PC-9 (cell line): ENCODE results near the gene SPRY1. TPM values are rescaled to one million over a fixed set of nuclear protein-coding genes. Genes with fewer than 3 reads are reported as not detected.
A peak's percentile ranks its signal among the peaks of the same experiment; 100 is the strongest.

Experiments
- BruUV-seq: library from RNA; stranded (reverse); fragments of 400-500 nt; replicated peaks from 2 replicates; lab custom pipeline; 2021; lab: Mats Ljungman, UMichigan
- CTCF ChIA-PET: fragments of 300-600 bp; sonication (Branson Sonifier 250); formaldehyde crosslinking; loops from one replicate; lab custom pipeline; 2022; ENCODE audit warnings: antibody characterized with exemption; lab: Charles Lee
- POLR2A ChIA-PET: fragments of 300-600 bp; sonication (Branson Sonifier 250); formaldehyde crosslinking; loops from one replicate; lab custom pipeline; 2022; ENCODE audit warnings: antibody characterized with exemption; ENCODE audit not compliant: unreplicated experiment; lab: Charles Lee
- DNase-seq, 2 experiments: peaks; one replicate each; pipeline versions ENCODE4 v3.0.0 to v3.0.0-alpha.2; 2015 to 2022; ENCODE audit warnings: mixed read lengths in 1 of 2
- H2AFZ ChIP-seq: fragments of 200-600 bp; sonication (generic); 2 replicates; pipeline ENCODE4 v1.8.1; 2017; ENCODE audit warnings: antibody characterized with exemption
- H3F3A ChIP-seq: fragments of 200-600 bp; sonication (generic); 2 replicates; pipeline ENCODE4 v1.8.1; 2017; ENCODE audit warnings: antibody characterized with exemption, mild to moderate bottlenecking, low read depth; ENCODE audit not compliant: insufficient read depth
- H3K27ac ChIP-seq: fragments of 200-600 bp; sonication (generic); 2 replicates; pipeline ENCODE4 v1.6.1; 2016; ENCODE audit warnings: mixed run types
- H3K27me3 ChIP-seq: fragments of 200-600 bp; sonication (generic); 2 replicates; pipeline ENCODE4 v1.6.1; 2016; ENCODE audit warnings: low read depth, mixed run types; ENCODE audit not compliant: insufficient read depth
- H3K36me3 ChIP-seq: fragments of 200-600 bp; sonication (generic); 2 replicates; pipeline ENCODE4 v1.6.1; 2016; ENCODE audit warnings: low read depth, mixed run types
- H3K4me1 ChIP-seq: fragments of 200-600 bp; sonication (generic); replicated peaks from 2 replicates; pipeline ENCODE4 v1.6.1; 2016; ENCODE audit warnings: mixed run types; ENCODE audit not compliant: insufficient read depth
- H3K4me2 ChIP-seq: fragments of 200-600 bp; sonication (generic); 2 replicates; pipeline ENCODE4 v1.6.1; 2017; ENCODE audit warnings: mixed run types
- H3K4me3 ChIP-seq: fragments of 200-600 bp; sonication (generic); 2 replicates; pipeline ENCODE4 v1.6.1; 2016; ENCODE audit warnings: mixed run types
- H3K79me2 ChIP-seq: fragments of 200-600 bp; sonication (generic); 2 replicates; pipeline ENCODE4 v1.6.1; 2017; ENCODE audit warnings: low read depth, mixed run types
- H3K9me2 ChIP-seq: fragments of 200-600 bp; sonication (generic); 2 replicates; pipeline ENCODE4 v1.8.1; 2017; ENCODE audit warnings: mild to moderate bottlenecking; ENCODE audit not compliant: insufficient read depth
- H3K9me3 ChIP-seq: fragments of 200-600 bp; sonication (generic); 2 replicates; pipeline ENCODE4 v1.8.1; 2016; ENCODE audit warnings: low read depth; ENCODE audit not compliant: insufficient read depth
- H4K20me1 ChIP-seq: fragments of 200-600 bp; sonication (generic); 2 replicates; pipeline ENCODE4 v1.8.1; 2017; ENCODE audit not compliant: insufficient read depth
- EZH2 ChIP-seq: fragments of 200-600 bp; sonication (generic); IDR thresholded peaks from 2 replicates; pipeline ENCODE4 v1.8.0; 2017; ENCODE audit warnings: antibody characterized with exemption, low read depth
- intact Hi-C: fragments of 100-400 bp; cut with micrococcal nuclease; formaldehyde crosslinking; loops from one replicate; pipeline ENCODE4 v1.10.0; 2022; ENCODE audit not compliant: unreplicated experiment
- total RNA-seq: library from RNA; stranded (reverse); gene quantifications from 2 replicates; pipeline ENCODE4 v1.2.3, GENCODE V29; 2021
- TF ChIP-seq, protein P1 (sequence below): fragments of 200-600 bp; sonication (generic); conservative IDR thresholded peaks from 2 replicates; pipeline ENCODE4 v1.6.1; 2017; ENCODE audit warnings: mixed run types, antibody characterized with exemption, mild to moderate bottlenecking, moderate library complexity

The SPRY1 gene
- total RNA-seq, 1 experiment from 2014 or later: 13.1 TPM

DNA sequence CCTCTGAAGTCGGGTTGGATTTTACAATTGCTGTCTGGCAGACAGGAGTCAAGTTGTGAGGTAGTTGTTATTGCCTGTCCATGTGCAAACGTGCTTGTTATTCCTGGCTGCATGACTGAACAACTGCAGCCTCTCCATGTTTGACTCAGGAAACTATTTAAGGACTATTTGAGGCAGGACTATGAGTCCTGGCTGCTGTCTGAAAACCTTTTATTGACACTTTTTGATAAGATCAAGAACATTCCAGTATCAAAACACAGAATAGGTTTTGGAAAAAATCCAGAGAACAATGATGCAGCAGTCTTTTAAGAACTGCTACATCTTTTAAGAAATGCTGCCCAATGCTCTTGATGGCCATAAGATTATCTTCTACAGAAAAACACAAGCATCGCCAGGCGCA lies 10.0 kb upstream of the SPRY1 start:
- no peak overlapping the region for H3K4me2 ChIP-seq

DNA sequence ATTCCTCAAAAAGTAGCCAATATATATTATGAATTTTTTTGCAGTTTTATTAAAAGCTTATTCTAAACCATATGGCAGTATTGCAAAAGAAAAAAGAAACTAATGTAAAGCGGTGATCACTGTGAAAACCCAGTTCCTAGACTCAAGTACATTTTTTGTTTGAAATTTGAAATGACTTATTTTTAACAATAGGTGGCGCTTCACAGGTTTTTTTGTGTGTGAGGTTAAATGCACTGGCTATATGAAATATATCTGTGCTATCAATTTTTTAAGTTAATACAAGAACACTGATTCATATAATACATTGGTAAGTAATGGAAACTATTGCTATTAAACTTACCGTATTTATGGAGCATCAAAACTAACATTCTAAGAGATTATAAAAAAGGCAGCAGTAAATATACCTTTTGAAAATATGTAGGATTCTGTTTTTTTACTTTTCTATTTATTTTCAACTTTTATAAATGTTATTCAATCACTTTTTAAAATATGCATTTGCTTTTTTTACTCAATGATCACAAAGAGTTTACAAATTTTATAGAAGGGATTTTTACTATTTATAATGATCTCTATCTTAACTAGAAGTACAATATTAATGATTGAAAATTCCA lies 5.6 kb upstream of the SPRY1 start:
- Histone ChIP-seq H3K4me1 (peaks cover 4% of the 10 kb centered on the region), H4K20me1 (no peaks in the 10 kb centered on the region), H3K36me3 (no peaks in the 10 kb centered on the region), H3K9me2 (no peaks in the 10 kb centered on the region), H3K79me2 (no peaks in the 10 kb centered on the region), H3K27ac (no peak overlapping the region), H3K9me3 (no peaks in the 10 kb centered on the region), H3K27me3 (no peaks in the 10 kb centered on the region), H2AFZ (no peak overlapping the region), H3K4me2 (no peak overlapping the region), H3K4me3 (no peak overlapping the region), H3F3A (no peaks in the 10 kb centered on the region)
- intact Hi-C loops: loop anchor here (2.0 to 5.0 kb wide), 2 partner anchors 670 to 871 kb away; no protein-coding TSS in a partner anchor
- BruUV-seq: no TSS peak
- TF ChIP-seq, protein P1, sequence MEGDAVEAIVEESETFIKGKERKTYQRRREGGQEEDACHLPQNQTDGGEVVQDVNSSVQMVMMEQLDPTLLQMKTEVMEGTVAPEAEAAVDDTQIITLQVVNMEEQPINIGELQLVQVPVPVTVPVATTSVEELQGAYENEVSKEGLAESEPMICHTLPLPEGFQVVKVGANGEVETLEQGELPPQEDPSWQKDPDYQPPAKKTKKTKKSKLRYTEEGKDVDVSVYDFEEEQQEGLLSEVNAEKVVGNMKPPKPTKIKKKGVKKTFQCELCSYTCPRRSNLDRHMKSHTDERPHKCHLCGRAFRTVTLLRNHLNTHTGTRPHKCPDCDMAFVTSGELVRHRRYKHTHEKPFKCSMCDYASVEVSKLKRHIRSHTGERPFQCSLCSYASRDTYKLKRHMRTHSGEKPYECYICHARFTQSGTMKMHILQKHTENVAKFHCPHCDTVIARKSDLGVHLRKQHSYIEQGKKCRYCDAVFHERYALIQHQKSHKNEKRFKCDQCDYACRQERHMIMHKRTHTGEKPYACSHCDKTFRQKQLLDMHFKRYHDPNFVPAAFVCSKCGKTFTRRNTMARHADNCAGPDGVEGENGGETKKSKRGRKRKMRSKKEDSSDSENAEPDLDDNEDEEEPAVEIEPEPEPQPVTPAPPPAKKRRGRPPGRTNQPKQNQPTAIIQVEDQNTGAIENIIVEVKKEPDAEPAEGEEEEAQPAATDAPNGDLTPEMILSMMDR: peak; percentile 76
- no peak for TF ChIP-seq EZH2
- ChIA-PET CTCF (no interaction called here), POLR2A (no interaction called here)
- no peak for DNase-seq

More for the DNA sequence above, 10.0 kb upstream of the SPRY1 start:
- Histone ChIP-seq H3K27ac (no peak overlapping the region), H3K9me3 (no peaks in the 10 kb centered on the region), H3K4me3 (no peak overlapping the region), H3K27me3 (no peaks in the 10 kb centered on the region), H3F3A (no peaks in the 10 kb centered on the region), H3K36me3 (no peaks in the 10 kb centered on the region), H3K4me1 (no peaks in the 10 kb centered on the region; the same call in 1 of the 2 replicates), H3K79me2 (no peaks in the 10 kb centered on the region), H3K9me2 (no peaks in the 10 kb centered on the region), H4K20me1 (no peaks in the 10 kb centered on the region), H2AFZ (no peak overlapping the region)
- intact Hi-C loops: no loop called here
- POLR2A ChIA-PET: no interaction called here
- CTCF ChIA-PET: interaction anchor here (0.7 kb wide), 1 partner anchor 55 kb away, joined by 4 read pairs; no protein-coding TSS in a partner anchor
- TF ChIP-seq, protein P1: no peak
- no peak for TF ChIP-seq EZH2
- BruUV-seq: no TSS peak
- peak in 1 of 2 experiments; percentile 44 for DNase-seq

DNA sequence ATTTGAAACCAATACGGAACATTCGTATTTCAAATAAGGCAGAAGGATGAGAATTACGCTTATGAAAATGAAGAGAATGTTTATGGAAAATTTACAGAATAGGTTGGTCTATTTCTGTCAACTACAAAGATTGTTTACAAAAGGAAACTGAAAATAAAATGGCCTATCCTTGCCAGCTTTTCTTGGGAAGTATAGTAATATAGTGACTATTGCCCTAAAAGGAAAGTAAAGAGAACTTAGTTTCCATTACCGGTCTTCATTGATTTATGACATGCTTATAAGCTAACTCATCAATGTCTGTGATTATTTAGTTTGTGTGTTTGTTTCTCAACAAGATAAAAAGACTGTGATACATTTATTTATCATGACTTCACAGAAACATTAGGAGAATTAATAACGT lies 2.9 kb upstream of the SPRY1 start:
- POLR2A ChIA-PET: interaction anchor here (0.7 kb wide), 1 partner anchor 15 kb away, joined by 5 read pairs; no protein-coding TSS in a partner anchor
- H3K4me3 ChIP-seq: no peak overlapping the region
- no peak for TF ChIP-seq EZH2
- TF ChIP-seq, protein P1: no peak
- no peaks in the 10 kb centered on the region for H3K27me3 ChIP-seq
- CTCF ChIA-PET: no interaction called here
- H3K27ac ChIP-seq: no peak overlapping the region
- H4K20me1 ChIP-seq: no peaks in the 10 kb centered on the region
- peaks cover 17% of the 10 kb centered on the region for H3K79me2 ChIP-seq
- no peak for DNase-seq
- H3K4me1 ChIP-seq: peaks cover 7% of the 10 kb centered on the region
- intact Hi-C loops: loop anchor here (5.0 kb wide), 1 partner anchor 869 kb away; no protein-coding TSS in a partner anchor
- H3K9me3 ChIP-seq: no peaks in the 10 kb centered on the region
- H3K9me2 ChIP-seq: no peaks in the 10 kb centered on the region
- no TSS peak for BruUV-seq
- peaks cover 18% of the 10 kb centered on the region for H3F3A ChIP-seq
- H3K36me3 ChIP-seq: no peaks in the 10 kb centered on the region
- no peak overlapping the region for H3K4me2 ChIP-seq
- H2AFZ ChIP-seq: no peak overlapping the region
